ENCODE measurements around the gene CPNE4.

The CPNE4 gene

GRCh38 chr3:131880948-131881347 is 153.9 kb downstream of the CPNE4 start:
- TF ChIP-seq, protein P1, sequence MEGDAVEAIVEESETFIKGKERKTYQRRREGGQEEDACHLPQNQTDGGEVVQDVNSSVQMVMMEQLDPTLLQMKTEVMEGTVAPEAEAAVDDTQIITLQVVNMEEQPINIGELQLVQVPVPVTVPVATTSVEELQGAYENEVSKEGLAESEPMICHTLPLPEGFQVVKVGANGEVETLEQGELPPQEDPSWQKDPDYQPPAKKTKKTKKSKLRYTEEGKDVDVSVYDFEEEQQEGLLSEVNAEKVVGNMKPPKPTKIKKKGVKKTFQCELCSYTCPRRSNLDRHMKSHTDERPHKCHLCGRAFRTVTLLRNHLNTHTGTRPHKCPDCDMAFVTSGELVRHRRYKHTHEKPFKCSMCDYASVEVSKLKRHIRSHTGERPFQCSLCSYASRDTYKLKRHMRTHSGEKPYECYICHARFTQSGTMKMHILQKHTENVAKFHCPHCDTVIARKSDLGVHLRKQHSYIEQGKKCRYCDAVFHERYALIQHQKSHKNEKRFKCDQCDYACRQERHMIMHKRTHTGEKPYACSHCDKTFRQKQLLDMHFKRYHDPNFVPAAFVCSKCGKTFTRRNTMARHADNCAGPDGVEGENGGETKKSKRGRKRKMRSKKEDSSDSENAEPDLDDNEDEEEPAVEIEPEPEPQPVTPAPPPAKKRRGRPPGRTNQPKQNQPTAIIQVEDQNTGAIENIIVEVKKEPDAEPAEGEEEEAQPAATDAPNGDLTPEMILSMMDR (IDR thresholded peaks at IDR 0.05; ENCODE audit: borderline replicate concordance, insufficient read depth, low read depth, low read length): no peak

GRCh38 chr3:131868203-131868602 is 166.6 kb downstream of the CPNE4 start:
- TF ChIP-seq, protein P1 (IDR thresholded peaks at IDR 0.05; ENCODE audit: borderline replicate concordance, insufficient read depth, low read depth, low read length): no peak
- H3K4me3 ChIP-seq (ENCODE audit: low read depth, low read length): no peak overlapping the region

More at GRCh38 chr3:131880948-131881347, 153.9 kb downstream of the CPNE4 start:
- H3K4me3 ChIP-seq (ENCODE audit: low read depth, low read length): no peak overlapping the region

DNA sequence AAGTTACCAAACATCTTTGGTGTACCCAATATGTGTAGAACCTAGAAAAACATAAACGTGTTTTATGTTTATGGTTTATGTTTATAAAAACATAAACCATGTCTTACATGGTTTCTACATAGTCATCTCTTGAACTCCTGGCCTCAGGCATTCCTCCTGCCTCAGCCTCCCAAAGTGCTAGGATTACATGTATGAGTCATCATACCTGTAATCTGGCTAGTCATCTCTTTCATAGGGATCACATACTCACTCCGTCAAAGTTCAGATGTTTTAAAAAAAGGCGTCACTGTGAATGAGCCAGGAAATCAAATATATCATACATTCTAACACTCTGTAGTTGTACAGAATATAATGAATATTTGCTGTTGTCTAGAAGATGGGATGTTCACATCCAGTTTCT is 178.6 kb downstream of the CPNE4 start:
- TF ChIP-seq, protein P1 (IDR thresholded peaks at IDR 0.05; ENCODE audit: borderline replicate concordance, insufficient read depth, low read depth, low read length): no peak
- H3K4me3 ChIP-seq (ENCODE audit: low read depth, low read length): no peak overlapping the region

DNA sequence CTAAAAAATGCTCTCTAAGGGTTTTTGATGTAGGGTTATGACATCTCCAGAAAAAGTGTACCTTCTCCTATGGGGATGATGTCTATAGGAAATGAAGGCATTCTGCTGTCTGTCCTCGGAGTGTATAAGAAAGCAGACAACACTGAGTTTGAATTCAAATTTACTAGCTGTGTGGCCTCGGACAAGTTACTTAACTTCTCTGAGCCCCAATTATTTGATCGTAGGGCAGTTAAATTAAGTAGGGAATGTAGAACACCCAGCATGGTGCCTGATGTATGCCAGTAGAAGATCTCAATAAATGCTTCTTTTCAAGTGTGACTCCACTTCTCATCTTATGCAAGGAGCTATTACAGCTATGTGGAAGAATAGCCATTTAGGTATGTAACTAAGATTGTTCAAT is 184.6 kb downstream of the CPNE4 start:
- TF ChIP-seq, protein P1 (IDR thresholded peaks at IDR 0.05; ENCODE audit: borderline replicate concordance, insufficient read depth, low read depth, low read length): no peak
- H3K4me3 ChIP-seq (ENCODE audit: low read depth, low read length): no peak overlapping the region

GRCh38 chr3:131849616-131850015 is 185.2 kb downstream of the CPNE4 start:
- TF ChIP-seq, protein P1 (IDR thresholded peaks at IDR 0.05; ENCODE audit: borderline replicate concordance, insufficient read depth, low read depth, low read length): no peak
- no peak overlapping the region for H3K4me3 ChIP-seq (ENCODE audit: low read depth, low read length)

DNA sequence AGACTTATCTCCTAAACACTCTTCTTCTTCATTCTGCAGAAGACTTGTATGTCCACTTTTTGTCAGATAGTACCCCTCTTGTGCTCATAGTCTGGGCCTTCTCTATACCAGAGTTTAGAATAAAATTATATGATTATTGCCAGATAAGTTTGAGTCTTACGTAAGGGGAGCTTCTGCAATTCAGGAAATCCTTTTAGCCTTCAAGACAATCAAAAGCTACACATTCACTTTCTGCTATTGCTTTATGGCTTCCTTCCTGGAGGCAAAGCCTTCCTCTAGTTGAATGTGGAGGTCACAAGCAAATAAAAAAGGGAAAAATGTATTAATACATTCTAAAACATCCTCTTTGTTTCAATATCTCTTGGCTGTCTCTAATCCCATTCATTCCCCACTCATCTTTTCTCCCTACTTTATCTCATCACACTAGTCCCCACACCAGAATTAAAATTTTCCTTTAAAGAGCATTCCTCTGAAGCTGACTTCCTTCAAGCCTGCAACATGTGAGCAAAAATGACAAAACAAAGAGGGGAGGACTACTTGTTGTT is 186.8 kb downstream of the CPNE4 start:
- TF ChIP-seq, protein P1 (IDR thresholded peaks at IDR 0.05; ENCODE audit: borderline replicate concordance, insufficient read depth, low read depth, low read length): no peak
- no peak overlapping the region for H3K4me3 ChIP-seq (ENCODE audit: low read depth, low read length)

- TF ChIP-seq, protein P1 (IDR thresholded peaks at IDR 0.05; ENCODE audit: borderline replicate concordance, insufficient read depth, low read depth, low read length): no peak
- H3K4me3 ChIP-seq (ENCODE audit: low read depth, low read length): no peak overlapping the region
Measured at GRCh38 chr3:131846296-131846924, 188.4 kb downstream of the CPNE4 start.
